NCI-H524 treated with DMSO at 0.1 percent for 48 hours (cell line): ENCODE results near the gene PCMT1.
"Not testable (repeated sequence)": the region's sequence is repeated elsewhere in the genome, so short reads cannot be mapped to it uniquely, and the experiment has no call there.

ENCODE experiments used
- DNase-seq: peaks from one replicate; lab custom pipeline; 2025; lab: John Stamatoyannopoulos, UW

The PCMT1 gene

DNA sequence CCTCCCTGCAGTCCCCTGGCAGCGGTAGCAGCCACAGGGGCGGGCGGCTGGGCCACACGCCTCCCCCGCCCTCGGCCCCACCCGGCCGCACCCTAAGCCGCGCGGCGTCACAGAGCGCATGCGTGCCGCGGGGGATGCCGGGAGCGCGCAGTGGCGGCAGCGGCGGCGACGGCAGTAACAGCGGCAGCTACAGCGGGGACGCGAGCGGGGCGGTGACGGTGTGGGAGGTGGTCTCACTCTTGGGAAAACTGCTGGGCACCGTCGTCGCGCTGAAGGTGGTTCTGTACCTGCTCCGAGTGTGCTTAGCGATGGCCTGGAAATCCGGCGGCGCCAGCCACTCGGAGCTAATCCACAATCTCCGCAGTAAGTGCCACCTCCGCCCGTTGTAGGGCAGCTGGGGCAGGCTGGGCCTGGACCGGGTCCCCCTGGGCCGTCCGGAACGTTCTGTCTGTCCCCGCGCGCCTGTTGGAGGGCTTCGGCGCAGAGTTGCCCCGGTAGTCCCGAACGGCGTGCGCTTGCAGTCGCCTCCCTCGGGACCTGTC is at the start of gene PCMT1:
TSS of gene PCMT1 (plus strand) at position 148 of the 542 bp plus-strand sequence. CDS start at position 309, 161 bp downstream.
- peak; percentile 55 for DNase-seq

GRCh38 chr6:149701714-149702113 is 47.8 kb upstream of the PCMT1 start:
- DNase-seq = no peak

GRCh38 chr6:149711711-149712110 is 37.8 kb upstream of the PCMT1 start:
- no peak for DNase-seq

- no peak for DNase-seq
These were observed 35.1 kb upstream of the PCMT1 start for GRCh38 chr6:149714442-149714841.

DNA sequence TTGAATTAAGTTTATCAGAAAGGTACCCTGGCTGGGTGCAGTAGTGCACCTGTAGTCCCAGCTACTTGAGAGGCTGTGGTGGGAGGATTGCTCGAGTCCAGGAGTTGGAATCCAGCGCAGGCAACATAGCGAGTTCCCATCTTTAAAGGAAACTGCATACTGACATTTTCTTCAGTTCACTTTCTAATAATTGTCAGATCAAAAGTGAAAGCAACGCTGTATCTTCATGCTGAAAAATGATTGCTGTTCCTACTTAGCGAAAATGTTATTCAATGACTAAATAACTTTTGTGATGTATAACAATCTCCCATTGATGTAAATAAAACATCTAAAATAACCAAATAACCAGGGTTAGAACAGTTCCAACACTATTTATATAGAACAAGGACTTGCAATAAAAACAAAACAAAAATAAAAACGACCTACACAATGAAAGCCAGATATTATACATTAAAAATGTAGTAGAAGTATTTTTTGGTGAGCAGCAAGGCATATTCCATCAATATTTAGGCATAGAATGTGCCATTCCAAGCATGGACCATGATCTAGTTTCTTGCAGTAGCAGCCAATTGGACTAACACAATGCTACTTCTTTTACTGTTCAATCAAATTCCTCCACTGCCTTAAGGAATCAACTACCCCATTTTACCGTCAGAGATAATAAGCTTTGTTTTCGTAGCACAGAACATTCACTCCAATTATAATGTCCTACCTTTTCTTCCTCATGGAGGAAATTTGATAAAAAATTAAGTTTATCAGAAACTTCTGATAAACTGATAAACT is 33.2 kb upstream of the PCMT1 start:
- no peak for DNase-seq

DNA sequence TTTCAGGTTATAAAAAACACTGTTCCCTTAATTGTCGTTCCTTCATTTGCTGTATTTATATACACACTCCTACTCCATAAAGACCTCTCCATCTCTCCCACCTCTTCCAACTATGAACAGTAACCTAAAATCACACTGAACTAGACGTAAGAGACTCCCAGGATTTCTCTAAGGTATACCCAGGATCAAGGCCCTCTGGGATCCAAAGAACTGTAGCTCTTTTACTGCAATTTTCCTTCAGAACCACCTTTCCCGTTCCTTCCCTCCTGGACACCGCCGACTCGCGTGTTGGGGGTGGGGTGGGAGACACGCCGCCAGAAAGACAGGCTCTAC is 32.3 kb upstream of the PCMT1 start:
- DNase-seq = no peak

DNA sequence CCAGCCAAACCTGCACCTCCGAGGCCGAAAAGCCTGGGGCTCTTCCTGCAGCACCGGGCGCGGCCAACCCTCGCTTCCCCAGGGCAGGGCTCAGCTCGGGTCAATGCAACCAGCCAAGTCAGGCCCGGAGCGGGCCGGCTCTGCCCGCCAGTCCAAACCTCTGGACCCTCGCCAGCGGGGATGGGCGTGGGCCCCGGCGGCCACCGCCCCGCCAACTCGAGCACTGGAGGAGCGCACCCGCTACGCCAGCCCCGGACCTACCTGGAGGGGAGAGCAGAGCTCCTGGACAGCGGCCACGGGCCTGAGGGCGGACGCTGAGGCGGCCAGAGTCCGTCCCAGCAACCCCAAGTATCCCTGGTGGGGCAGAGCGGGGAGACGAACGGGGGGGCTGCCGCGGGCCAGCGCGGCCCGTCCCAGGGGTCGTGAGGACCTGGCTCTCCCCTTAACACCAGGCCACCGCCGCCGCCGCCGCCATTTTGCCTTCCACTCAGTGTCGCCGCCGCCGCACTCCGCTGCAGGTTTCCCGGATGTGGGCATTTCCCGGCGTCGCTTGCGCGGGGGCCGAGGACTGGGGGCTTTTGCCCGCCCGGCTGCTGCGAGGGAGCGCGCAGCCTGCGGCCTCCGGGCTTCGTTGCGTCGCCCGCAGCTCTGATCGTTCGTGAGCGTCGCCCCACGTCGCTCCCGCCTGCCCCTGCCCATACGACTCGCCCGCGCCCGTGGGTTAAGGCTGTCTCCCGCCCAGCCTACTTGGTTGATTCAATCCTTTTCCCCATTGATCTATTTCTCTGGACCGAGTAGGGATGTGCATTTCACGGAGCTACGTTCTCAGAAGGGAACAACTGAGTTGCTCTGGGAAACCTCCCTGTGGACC is 31.7 kb upstream of the PCMT1 start, which contains the start of gene LATS1:
TSS of gene LATS1 (minus strand) at position 514 of the 871 bp plus-strand sequence. CDS start 15,975 bp downstream, outside the sequence.
- peak; percentile 42 for DNase-seq

GRCh38 chr6:149719531-149719930 is 30.0 kb upstream of the PCMT1 start:
- no peak for DNase-seq

DNA sequence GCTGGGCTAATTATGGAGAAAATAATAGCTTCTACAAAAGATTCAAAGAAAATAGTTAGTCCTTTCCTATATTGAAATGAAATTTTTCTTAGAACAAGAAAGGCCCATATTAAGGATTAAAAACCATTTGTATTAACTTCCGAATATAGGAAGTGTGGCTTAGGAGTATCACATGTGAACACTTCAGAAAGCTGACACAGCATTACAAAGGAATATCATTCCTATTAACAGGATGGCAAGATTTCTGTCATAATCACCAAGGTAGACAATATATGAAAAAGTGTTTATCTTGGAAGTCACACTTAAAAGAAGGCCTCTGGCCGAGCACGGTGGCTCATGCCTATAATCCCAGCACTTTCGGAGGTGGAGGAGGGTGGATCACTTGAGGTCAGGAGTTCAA is 26.3 kb upstream of the PCMT1 start:
- no peak for DNase-seq

GRCh38 chr6:149723771-149724417 is 25.6 kb upstream of the PCMT1 start:
- DNase-seq = peak; percentile 52

- DNase-seq = no peak
These were observed 23.8 kb upstream of the PCMT1 start for GRCh38 chr6:149725785-149726184.

DNA sequence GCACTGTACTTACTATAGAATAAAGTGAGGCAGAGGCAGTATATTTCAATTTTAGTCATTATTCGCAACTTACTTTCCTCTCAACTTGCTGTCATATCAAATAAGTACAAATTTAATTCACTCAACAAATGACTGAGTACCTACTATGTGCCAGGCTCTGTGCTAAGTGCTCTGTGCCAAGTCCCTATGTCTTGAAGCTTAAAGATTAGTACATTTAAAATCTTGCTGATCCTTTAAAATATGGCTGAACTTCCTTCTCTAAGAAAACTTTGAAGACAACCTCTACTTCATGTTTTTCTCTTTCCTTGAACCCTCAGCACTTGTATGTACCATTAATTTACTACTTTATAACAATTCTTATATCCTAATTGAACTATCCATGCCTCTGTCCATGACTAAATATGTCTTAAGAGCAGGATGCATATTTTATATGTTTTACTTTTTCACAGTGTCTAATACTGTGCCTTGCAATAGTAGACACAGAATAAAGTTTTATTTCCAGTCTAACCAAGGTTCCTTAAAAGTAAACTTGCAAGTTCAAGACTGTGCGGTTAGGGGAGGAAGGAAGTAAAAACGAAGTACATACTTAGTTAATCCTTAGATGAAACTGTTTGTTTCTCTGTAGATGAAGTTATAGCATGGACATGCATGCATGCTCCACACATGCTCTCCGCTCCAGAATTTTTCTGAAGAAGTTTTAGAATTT is 21.6 kb upstream of the PCMT1 start:
- DNase-seq = no peak

DNA sequence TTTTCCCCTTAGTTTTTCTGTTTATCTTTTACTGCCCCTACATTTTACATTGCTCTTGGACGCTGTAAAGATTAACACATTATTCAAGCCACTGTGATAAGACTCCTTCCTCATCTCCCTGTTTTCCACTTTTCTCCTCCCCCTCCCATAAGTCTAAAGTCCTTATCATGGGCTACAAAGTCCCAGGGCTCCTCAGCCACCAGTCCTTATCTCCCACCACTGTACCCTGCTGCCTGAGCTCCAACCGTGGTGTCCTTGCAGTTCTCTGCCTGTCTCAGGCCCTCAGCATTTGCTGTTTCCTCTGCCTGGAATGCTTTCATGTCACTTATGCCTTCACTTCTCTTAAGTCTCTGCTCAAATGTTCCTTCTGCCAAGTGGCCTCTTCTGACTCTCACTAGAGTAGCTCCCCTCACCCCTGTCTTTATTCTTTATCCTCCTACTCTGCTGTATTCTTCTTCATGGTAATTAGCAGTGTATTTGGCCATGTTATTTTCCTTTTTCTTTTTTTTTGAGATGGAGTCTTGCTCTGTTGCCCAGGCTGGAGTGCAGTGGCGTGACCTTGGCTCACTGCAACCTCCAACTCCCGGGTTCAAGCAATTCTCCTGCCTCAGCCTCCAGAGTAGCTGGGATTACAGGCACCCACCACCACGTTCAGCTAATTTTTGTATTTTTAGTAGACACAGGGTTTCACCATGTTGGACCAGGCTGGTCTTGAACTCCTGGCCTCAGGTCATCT is 20.9 kb upstream of the PCMT1 start:
- DNase-seq = no peak

- DNase-seq = no peak
These were observed 19.7 kb upstream of the PCMT1 start for GRCh38 chr6:149729824-149730223.

DNA sequence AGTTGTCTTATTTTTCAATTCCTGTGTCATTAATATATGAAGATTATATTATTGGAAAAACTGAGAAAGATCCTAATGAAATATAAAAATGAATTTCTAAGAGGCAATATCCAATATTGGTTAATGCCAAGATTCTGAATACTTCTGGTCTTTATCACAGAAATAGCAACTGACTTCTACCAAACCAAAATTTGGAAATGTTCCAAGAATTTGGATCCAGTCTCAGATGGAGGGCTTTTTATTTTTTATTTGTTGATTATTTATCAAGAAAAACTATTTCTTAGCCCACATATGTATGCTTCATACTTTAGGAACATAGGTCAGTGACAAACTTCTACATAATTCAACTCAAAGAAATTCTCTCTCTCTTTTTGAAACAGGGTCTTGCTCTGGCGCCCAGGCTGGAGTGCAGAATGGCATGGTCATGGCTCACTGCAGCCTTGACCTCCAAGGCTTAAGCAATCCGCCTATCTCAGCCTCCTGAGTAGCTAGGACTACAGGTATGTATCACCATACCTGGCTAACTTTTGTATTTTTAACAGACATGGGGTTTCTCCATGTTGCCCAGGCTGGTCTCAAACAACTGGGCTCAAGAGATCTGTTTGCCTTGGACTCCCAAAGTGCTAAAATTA is 16.3 kb upstream of the PCMT1 start:
- no peak for DNase-seq

DNA sequence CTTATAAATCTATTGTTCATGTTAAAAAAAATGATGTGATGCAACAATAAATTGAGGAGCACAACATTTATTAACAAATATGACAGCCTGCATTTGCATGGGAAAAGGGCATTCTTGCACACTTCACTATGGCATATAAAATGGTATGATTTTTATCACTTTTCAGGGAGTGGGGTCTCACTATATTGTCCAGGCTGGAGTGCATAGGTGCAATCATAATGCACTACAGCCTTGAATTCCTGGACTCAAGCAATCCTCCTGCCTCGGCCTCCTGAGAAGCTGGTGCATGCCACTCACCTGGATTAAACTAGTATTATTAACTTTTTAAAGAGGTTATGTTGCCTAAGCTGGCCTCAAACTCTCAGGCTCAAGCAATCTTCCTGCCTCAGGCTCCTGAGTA is 14.6 kb upstream of the PCMT1 start:
- DNase-seq = no peak

DNA sequence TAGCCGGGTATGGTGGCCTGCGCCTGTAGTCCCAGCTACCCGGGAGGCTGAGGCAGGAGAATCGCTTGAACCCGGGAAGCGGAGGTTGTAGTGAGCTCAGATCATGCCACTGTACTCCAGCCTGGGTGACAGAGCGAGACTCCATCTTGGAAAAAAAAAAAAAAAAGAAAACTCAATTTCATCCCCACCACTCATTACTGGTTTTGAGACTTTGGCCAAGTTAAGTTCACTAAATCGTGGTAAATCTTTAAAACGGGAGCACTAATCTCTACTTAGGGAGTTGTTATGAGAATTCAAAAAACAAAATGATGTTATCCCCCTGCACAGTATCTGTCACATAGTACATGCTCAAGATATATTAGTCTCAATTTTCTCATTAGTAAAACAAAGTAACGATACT is 4.3 kb upstream of the PCMT1 start:
- DNase-seq = not testable (repeated sequence)

DNA sequence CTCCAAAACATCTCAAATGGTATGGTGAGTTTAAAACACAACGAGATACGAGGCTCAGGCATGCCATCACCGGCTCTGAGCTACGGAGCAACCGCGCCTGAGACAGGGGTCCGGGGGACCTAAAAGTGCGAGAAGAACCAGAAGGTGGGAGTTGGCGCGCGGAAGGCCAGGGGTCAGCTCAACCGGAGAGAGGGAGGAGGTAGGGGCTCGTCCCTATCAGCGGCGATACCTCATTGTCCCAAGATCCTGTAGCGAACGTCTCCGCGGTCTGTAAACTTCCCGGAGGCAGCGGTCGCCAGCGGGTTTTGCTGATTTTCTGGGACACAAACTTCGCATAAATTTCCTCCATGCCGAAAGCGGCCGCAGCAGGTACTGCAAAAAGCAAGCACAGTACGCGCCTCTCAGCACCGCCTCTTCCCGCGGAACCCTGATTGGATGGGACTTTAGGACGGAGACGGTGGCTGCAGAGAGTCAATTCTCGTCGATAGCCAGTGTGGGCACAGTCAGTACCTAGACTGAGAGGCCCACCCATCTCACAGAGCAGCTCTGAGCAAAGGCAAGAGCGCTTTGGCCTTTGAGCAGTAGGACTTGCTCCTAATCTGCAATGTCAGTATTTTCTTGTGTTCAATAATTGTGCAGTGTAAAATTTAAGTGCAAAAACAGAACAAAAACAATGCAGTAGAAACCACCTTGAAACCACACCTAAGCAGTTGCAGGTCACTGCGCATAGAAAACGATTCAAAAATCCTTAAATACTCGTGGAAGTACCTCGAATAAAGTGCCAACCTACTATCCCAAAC is 3.2 kb upstream of the PCMT1 start, which contains the start of gene NUP43:
TSS of gene NUP43 (minus strand) at position 383 of the 800 bp plus-strand sequence. CDS start at position 349, 34 bp downstream.
- DNase-seq = peak; percentile 75

DNA sequence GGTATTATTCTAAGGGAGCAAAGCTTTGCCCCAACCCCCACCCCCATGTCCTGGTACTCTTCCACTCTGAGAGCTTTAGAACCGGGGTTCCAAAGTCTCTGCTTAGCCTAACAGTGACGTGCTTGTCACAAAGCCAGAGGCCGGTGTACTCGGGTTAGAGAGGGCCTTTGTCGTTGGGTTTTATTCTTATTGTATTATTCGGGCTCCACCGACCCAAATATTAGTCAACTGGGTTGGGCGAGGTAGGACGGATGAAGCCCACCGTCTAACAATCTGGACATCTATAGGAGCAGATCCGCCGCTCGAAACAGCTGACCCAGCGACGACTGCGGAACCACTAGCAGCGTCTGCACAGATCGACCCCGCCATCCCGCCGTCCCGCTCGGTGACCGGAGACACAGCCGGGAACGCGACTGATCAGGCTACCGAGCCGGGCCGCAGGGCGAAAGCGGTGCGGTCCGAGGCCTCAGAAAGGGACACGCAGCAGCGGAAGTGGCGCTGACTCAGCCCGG is 403 bp upstream of the PCMT1 start:
- DNase-seq = not testable (repeated sequence)
